Subcutaneous adipose tissue (tissue), 4 donors: ENCODE results near the gene ST7L. TPM values are rescaled to one million over a fixed set of nuclear protein-coding genes. Genes with fewer than 3 reads are reported as not detected.

Experiments
- total RNA-seq, 4 donors: library from RNA; depleted of rRNA; stranded (reverse); fragments of >200 nt; gene quantifications; one replicate each; pipeline ENCODE4 v1.1.0, GENCODE V29; 2016
- TF ChIP-seq, protein P1 (sequence below): fragments of 450-650 bp; IDR thresholded peaks from one replicate; pipeline ENCODE4 v1.5.1; 2016; ENCODE audit warnings: low read depth, mild to moderate bottlenecking, control low read depth, antibody characterized with exemption, moderate library complexity

ST7L gene
- total RNA-seq, 4 donors from 2014 or later = 18.4 to 38.8 (median 24.0) TPM

DNA sequence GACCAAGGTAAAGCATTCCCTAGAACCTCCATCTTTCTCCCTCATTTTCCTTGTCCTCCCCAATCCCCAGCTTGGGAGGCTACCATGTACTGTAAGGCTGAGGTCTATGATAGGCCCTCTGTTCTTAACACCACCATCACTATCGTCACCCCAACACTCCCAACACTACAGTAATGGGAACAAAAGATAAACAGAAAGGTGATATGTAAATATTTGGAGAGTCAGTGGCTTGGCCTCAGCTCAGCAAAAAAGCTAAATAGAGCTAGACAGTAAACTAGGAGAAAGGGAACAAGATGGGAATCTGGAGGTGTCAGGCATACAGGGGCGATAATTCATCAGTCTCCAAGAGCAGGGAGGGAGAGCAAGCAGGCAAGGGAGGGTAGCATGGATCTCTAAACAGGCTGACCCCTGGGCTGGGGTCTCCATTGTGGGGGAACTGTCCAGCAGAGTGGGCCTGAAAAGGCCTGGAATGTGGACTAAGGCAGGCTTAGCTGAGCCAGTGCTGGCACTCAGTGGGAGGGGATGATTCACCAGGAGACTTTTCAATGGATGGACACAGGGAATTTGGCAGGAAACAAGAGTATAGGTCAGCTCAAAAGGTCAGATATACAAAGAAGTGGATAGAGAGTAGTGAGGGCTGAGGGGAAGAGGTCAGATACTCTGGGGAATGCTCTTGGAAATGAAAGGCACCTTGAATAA lies 103.5 kb downstream of the ST7L start:
- TF ChIP-seq, protein P1, sequence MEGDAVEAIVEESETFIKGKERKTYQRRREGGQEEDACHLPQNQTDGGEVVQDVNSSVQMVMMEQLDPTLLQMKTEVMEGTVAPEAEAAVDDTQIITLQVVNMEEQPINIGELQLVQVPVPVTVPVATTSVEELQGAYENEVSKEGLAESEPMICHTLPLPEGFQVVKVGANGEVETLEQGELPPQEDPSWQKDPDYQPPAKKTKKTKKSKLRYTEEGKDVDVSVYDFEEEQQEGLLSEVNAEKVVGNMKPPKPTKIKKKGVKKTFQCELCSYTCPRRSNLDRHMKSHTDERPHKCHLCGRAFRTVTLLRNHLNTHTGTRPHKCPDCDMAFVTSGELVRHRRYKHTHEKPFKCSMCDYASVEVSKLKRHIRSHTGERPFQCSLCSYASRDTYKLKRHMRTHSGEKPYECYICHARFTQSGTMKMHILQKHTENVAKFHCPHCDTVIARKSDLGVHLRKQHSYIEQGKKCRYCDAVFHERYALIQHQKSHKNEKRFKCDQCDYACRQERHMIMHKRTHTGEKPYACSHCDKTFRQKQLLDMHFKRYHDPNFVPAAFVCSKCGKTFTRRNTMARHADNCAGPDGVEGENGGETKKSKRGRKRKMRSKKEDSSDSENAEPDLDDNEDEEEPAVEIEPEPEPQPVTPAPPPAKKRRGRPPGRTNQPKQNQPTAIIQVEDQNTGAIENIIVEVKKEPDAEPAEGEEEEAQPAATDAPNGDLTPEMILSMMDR = no peak

DNA sequence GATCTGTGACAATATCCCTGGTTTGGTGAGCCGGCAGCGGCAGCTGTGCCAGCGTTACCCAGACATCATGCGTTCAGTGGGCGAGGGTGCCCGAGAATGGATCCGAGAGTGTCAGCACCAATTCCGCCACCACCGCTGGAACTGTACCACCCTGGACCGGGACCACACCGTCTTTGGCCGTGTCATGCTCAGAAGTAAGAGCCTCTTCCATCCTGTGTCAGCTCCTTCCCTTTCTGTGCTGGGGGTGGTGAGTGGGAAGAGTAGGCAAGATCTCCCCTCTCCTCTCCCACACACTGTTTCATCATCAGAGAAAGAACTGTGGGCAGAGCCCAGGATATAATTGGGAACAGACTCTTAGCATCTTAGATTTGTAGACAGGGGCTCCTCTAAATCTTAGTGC lies 104.0 kb downstream of the ST7L start:
- TF ChIP-seq, protein P1 = no peak

DNA sequence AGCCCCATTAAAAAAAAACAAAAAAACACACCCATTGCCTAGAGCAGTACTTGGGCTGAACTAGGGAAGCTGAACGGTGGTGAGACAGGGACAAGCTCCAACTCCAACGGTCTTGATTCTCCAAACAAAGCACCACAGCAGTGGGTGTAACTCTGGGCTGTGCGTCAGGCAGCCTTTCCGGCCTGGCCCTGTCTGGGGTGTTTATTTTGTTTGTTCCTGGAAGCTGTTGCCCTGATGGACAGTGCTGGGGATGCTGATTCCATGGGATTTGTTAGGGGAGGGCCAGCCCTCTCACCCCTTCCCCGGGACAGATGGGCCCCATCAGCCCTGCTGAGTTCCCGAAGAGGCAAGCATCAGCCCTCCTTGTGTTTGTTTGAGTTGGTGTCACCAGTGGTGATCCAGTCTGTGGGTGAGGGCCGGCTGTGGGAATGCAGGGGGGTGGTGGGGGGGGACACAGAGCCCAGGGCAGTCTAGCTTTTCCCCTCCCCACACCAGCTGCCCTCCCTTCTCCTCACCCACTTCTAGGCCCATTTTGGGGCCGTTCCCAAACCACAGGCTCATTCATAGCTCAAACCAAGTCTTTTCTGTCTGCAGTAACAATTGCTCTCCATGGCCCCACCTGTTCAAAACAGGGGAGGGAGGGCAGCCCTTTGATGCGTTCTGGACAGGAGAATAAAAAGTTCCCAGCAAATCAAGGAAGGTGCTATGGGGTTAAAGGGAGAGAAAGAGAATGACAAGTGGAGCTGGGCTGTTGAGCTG lies 105.7 kb downstream of the ST7L start:
- TF ChIP-seq, protein P1 = no peak

DNA sequence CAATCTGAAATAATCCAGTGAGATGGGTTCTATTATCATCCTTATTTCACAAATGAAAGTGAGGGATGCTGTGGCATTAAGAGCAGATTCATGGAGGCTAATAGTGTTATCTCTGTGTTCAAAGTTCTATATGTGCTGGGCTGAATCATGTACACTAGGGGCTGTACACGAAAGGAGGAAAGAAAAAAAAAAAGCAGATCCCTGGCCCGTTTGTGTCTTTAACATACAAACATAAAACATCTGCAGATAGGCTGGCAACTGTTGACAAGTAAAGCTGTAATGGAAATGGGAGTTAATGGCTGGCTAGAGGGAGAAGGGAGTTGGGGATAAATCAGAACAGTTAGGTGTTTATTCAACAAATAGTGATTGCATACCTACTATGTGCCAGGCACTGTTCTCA lies 107.0 kb downstream of the ST7L start:
- TF ChIP-seq, protein P1 = no peak

DNA sequence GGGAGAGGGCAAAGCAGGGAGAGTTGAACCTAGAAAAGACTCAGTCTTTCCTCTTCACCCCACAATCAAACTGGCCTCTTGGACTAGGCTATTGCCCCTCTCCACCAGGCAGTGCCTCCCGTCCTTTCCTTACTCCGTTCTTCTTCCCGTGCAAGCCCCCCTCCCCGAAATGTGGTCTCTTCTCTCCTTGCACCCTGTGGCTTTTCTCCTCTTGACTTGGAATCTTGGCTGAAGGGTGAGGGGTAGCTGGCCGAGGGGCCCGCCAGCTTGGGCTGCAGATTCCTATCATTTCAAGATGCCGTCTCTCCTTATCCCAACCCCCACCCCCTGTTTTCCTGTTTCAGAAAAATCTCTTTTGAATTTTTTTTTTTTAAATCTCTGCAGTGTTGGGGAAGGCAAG lies 108.6 kb downstream of the ST7L start:
- TF ChIP-seq, protein P1 = no peak

DNA sequence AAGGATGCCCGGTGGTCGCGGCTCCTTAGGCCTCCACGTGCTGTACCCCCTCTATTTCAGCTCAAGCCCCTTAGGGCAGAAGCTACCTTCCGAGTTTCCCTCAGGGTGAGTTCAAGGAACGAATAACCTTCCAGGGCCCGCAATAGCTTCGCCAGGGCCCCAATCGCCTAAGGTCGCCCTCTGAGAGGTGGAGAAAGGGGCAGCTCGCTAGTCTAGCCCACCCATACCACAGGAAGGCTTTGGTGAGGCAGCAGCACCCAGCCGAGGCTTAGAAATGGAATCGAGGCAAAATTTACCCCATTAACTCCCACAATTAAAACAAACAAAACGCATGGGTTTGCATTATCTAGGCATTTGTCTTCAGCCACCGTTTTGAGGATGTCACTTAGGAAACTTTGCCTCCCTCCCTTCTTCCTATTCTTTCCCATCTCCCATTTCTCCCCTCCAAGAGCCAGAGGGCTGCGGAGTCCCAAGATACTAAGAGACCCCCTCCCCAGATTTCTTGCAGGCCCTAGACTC lies 109.2 kb downstream of the ST7L start:
- TF ChIP-seq, protein P1 = no peak

DNA sequence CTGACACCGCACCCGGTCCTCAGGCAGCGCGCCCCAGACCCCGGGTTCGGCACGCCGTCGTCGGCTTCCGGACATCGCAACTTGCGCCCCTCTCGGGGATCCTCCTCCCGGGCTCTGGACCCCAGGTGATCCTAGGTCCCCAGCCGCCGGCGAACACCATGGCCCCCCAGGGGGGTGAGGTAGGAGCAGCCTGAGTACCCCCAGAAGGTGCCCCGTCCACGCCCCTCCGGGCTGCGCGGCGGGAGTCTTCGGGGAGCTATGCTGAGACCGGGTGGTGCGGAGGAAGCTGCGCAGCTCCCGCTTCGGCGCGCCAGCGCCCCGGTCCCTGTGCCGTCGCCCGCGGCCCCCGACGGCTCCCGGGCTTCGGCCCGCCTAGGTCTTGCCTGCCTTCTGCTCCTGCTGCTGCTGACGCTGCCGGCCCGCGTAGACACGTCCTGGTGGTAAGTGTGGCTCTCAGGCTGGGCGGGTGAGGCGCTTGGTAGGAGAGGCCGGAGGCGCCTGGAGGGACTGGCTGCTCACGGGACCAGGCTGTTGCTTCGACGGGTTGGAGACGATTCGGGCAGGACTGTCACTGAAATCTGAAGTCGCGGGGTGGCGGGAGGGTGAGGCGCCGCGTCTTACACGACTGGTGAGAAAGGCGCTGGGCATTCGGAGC lies 109.8 kb downstream of the ST7L start:
- TF ChIP-seq, protein P1 = no peak
